AG04450 (cell line): ENCODE measurements around the gene ANKRD6. TPM values are rescaled to one million over a fixed set of nuclear protein-coding genes. Genes with fewer than 3 reads are reported as not detected.

Experiments
- CTCF ChIA-PET: fragments of 300-600, 350-600 bp; formaldehyde crosslinking; extraction: SDS; loops from one replicate; lab custom pipeline; 2022; ENCODE audit warnings: antibody characterized with exemption, inconsistent platforms; lab: Charles Lee
- POLR2A ChIA-PET: fragments of 350-600 bp; formaldehyde crosslinking; extraction: SDS; loops from one replicate; lab custom pipeline; 2021; ENCODE audit warnings: antibody characterized with exemption, inconsistent platforms; lab: Yijun Ruan, JAX
- DNase-seq: peaks from one replicate; pipeline ENCODE4 v3.0.0-alpha.2; 2011; ENCODE audit warnings: low read depth, low spot score
- H3K27ac ChIP-seq: one replicate; pipeline ENCODE4 v1.5.1; 2012; ENCODE audit warnings: low read depth, low read length, control low read depth
- H3K27me3 ChIP-seq: one replicate; pipeline ENCODE4 v1.6.0; 2012; ENCODE audit warnings: low read length; ENCODE audit not compliant: control insufficient read depth, insufficient read depth
- H3K4me3 ChIP-seq: 2 replicates; pipeline ENCODE4 v1.5.1; 2011; ENCODE audit warnings: mild to moderate bottlenecking, low read depth, low read length, control low read depth
- H3K9me3 ChIP-seq: 2 replicates; pipeline ENCODE4 v1.5.1; 2012; ENCODE audit warnings: low read length; ENCODE audit not compliant: control insufficient read depth, insufficient read depth
- CTCF ChIP-seq: IDR thresholded peaks from 2 replicates; pipeline ENCODE4 v1.5.1; 2011; ENCODE audit warnings: low read depth, low read length, control low read depth, inconsistent platforms
- polyA plus RNA-seq: library from polyadenylated mRNA; depleted of rRNA; stranded (reverse); fragments of >200 nt; gene quantifications from 2 replicates; pipeline ENCODE4 v1.2.3, GENCODE V29; 2011

Gene ANKRD6
- polyA plus RNA-seq, 1 experiment, result 0.10 TPM

DNA sequence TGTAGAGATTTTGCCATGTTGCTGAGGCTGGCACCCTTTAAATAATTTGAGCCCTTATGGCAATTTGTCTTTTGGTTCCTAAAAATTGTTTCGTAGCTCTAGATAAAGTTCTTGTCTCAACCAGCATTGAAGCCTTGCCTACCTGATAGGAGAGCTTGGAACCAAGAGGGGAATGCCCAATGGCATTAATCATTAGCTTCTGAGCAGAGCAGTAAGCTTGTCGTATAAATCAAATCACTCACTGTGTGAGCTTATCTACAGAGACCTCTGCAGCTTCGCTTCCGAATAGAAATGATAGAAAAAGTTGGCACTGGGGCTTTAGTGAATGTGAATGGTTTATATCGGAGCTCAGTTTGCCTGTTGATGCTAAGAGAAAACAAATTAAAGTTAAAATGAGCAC lies 10.7 kb downstream of the ANKRD6 start:
- Histone ChIP-seq H3K27ac (no peak overlapping the region), H3K4me3 (no peak overlapping the region), H3K27me3 (no peaks in the 10 kb centered on the region), H3K9me3 (no peaks in the 10 kb centered on the region)
- no peak for TF ChIP-seq CTCF
- ChIA-PET CTCF (interaction anchor here (0.8 kb wide), 1 partner anchor 10 kb away, joined by 3 read pairs; no protein-coding TSS in a partner anchor), POLR2A (no interaction called here)
- DNase-seq, result no peak

GRCh38 chr6:89449193-89449592 lies 16.2 kb downstream of the ANKRD6 start:
- Histone ChIP-seq H3K27ac (no peak overlapping the region), H3K9me3 (no peaks in the 10 kb centered on the region), H3K4me3 (no peak overlapping the region), H3K27me3 (no peaks in the 10 kb centered on the region)
- ChIA-PET POLR2A (no interaction called here), CTCF (no interaction called here)
- no peak for TF ChIP-seq CTCF
- no peak for DNase-seq

GRCh38 chr6:89452281-89452680 lies 19.3 kb downstream of the ANKRD6 start:
- ChIA-PET POLR2A (no interaction called here), CTCF (no interaction called here)
- Histone ChIP-seq H3K27me3 (no peaks in the 10 kb centered on the region), H3K4me3 (no peak overlapping the region), H3K27ac (no peak overlapping the region), H3K9me3 (no peaks in the 10 kb centered on the region)
- no peak for DNase-seq
- TF ChIP-seq CTCF, result no peak

- no peak for TF ChIP-seq CTCF
- ChIA-PET POLR2A (no interaction called here), CTCF (no interaction called here)
- H3K4me3 ChIP-seq, result no peak overlapping the region
- H3K27ac ChIP-seq, result no peak overlapping the region
- H3K9me3 ChIP-seq, result no peaks in the 10 kb centered on the region
- no peaks in the 10 kb centered on the region for H3K27me3 ChIP-seq
- no peak for DNase-seq
Observed at GRCh38 chr6:89454300-89454699, 21.3 kb downstream of the ANKRD6 start.

- DNase-seq, result no peak
- H3K27ac ChIP-seq, result no peak overlapping the region
- CTCF ChIA-PET, result no interaction called here
- no peak for TF ChIP-seq CTCF
- POLR2A ChIA-PET, result no interaction called here
- H3K27me3 ChIP-seq, result peaks cover 3% of the 10 kb centered on the region
- H3K9me3 ChIP-seq, result no peaks in the 10 kb centered on the region
- H3K4me3 ChIP-seq, result no peak overlapping the region
Observed at GRCh38 chr6:89458704-89459103, 25.8 kb downstream of the ANKRD6 start.
